Measurements from ENCODE around the gene LOC128125822.
"Not testable (repeated sequence)": the region's sequence is repeated elsewhere in the genome, so short reads cannot be mapped to it uniquely, and the experiment has no call there.

The LOC128125822 gene

GRCh38 chr6:63572044-63572746 lies at the start of gene LOC128125822, which contains the start of gene PTP4A1:
Gene LOC128125822 (plus strand): TSS chr6:63572480.
Gene PTP4A1 (plus strand): TSS chr6:63572480. CDS start chr6:63576881, 4,401 bp downstream.
- Histone ChIP-seq H3K27me3 (ENCODE audit: control insufficient read depth, insufficient read depth, low read length, poor library complexity, severe bottlenecking) (peaks cover 41% of the 10 kb centered on the region), H3K4me1 (ENCODE audit: control insufficient read depth, insufficient read depth, low read length) (no peaks in the 10 kb centered on the region), H3K9ac (ENCODE audit: extremely low read depth, low read length, poor library complexity, severe bottlenecking) (peak within 1 kb of the TSS; percentile 96), H3K36me3 (ENCODE audit: control insufficient read depth, insufficient read depth, low read length) (peaks cover 11% of the 10 kb centered on the region), H3K27ac (ENCODE audit: low read depth, low read length) (peak within 1 kb of the TSS; percentile 93), H3K4me3 (ENCODE audit: low read length) (peak within 1 kb of the TSS; percentile 91), H3K9me3 (ENCODE audit: control insufficient read depth, low read length) (peaks cover 7% of the 10 kb centered on the region)
- peaks cover 21% of the 10 kb centered on the region for H3K4me1 Mint-ChIP-seq
- H3K27me3 Mint-ChIP-seq (ENCODE audit: insufficient read depth): peaks cover 45% of the 10 kb centered on the region
- WGBS, 2 experiments (ENCODE audit: insufficient coverage in 1 of 2, insufficient read length in 1 of 2): 0 to 1% methylated on average over 45 to 73 of the region's 73 CpGs
- peak; percentile 99 for DNase-seq
- H3K27ac Mint-ChIP-seq: peak within 1 kb of the TSS; percentile 96
- TF ChIP-seq, protein P1, sequence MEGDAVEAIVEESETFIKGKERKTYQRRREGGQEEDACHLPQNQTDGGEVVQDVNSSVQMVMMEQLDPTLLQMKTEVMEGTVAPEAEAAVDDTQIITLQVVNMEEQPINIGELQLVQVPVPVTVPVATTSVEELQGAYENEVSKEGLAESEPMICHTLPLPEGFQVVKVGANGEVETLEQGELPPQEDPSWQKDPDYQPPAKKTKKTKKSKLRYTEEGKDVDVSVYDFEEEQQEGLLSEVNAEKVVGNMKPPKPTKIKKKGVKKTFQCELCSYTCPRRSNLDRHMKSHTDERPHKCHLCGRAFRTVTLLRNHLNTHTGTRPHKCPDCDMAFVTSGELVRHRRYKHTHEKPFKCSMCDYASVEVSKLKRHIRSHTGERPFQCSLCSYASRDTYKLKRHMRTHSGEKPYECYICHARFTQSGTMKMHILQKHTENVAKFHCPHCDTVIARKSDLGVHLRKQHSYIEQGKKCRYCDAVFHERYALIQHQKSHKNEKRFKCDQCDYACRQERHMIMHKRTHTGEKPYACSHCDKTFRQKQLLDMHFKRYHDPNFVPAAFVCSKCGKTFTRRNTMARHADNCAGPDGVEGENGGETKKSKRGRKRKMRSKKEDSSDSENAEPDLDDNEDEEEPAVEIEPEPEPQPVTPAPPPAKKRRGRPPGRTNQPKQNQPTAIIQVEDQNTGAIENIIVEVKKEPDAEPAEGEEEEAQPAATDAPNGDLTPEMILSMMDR (conservative IDR thresholded peaks at IDR 0.05): no peak
- peaks cover 11% of the 10 kb centered on the region for H3K36me3 Mint-ChIP-seq (ENCODE audit: low read depth)
- peaks cover 2% of the 10 kb centered on the region for H3K9me3 Mint-ChIP-seq
- peak within 1 kb of the TSS; percentile 87 for H3K4me3 Mint-ChIP-seq

GRCh38 chr6:63522911-63523287 lies 49.4 kb upstream of the LOC128125822 start:
- H3K27me3 ChIP-seq (ENCODE audit: control insufficient read depth, insufficient read depth, low read length, poor library complexity, severe bottlenecking): peaks cover 64% of the 10 kb centered on the region
- H3K27me3 Mint-ChIP-seq (ENCODE audit: insufficient read depth): peaks cover 64% of the 10 kb centered on the region
- not testable (repeated sequence) for H3K4me1 Mint-ChIP-seq; H3K4me3 ChIP-seq (ENCODE audit: low read length); DNase-seq; H3K27ac Mint-ChIP-seq; H3K4me1 ChIP-seq (ENCODE audit: control insufficient read depth, insufficient read depth, low read length); H3K4me3 Mint-ChIP-seq; H3K27ac ChIP-seq (ENCODE audit: low read depth, low read length); H3K9me3 ChIP-seq (ENCODE audit: control insufficient read depth, low read length); H3K36me3 ChIP-seq (ENCODE audit: control insufficient read depth, insufficient read depth, low read length); H3K9ac ChIP-seq (ENCODE audit: extremely low read depth, low read length, poor library complexity, severe bottlenecking); H3K9me3 Mint-ChIP-seq; H3K36me3 Mint-ChIP-seq (ENCODE audit: low read depth)
- WGBS, 2 experiments (ENCODE audit: insufficient coverage in 1 of 2, insufficient read length in 1 of 2): 92 to 97% methylated on average over 4 to 6 of the region's 7 CpGs

- Mint-ChIP-seq H3K27me3 (ENCODE audit: insufficient read depth) (peaks cover 67% of the 10 kb centered on the region), H3K4me1 (no peaks in the 10 kb centered on the region), H3K9me3 (no peaks in the 10 kb centered on the region), H3K27ac (no peak overlapping the region), H3K4me3 (no peak overlapping the region), H3K36me3 (ENCODE audit: low read depth) (no peaks in the 10 kb centered on the region)
- H3K4me3 ChIP-seq (ENCODE audit: low read length): no peak overlapping the region
- no peaks in the 10 kb centered on the region for H3K36me3 ChIP-seq (ENCODE audit: control insufficient read depth, insufficient read depth, low read length)
- DNase-seq: no peak
- peaks cover 66% of the 10 kb centered on the region for H3K27me3 ChIP-seq (ENCODE audit: control insufficient read depth, insufficient read depth, low read length, poor library complexity, severe bottlenecking)
- no peaks in the 10 kb centered on the region for H3K4me1 ChIP-seq (ENCODE audit: control insufficient read depth, insufficient read depth, low read length)
- no peak overlapping the region for H3K27ac ChIP-seq (ENCODE audit: low read depth, low read length)
- TF ChIP-seq, protein P1 (conservative IDR thresholded peaks at IDR 0.05): no peak
- H3K9me3 ChIP-seq (ENCODE audit: control insufficient read depth, low read length): no peaks in the 10 kb centered on the region
- H3K9ac ChIP-seq (ENCODE audit: extremely low read depth, low read length, poor library complexity, severe bottlenecking): no peak overlapping the region
- 80 to 96% methylated on average over 1 to 4 of the region's 4 CpGs for WGBS, 2 experiments (ENCODE audit: insufficient coverage in 1 of 2, insufficient read length in 1 of 2)
These were observed 48.6 kb upstream of the LOC128125822 start for GRCh38 chr6:63523630-63524029.
